HEK293T (cell line): ENCODE results near the gene NEDD9.

ENCODE experiments used
- CTCF ChIA-PET: fragments of 350-600 bp; formaldehyde crosslinking; extraction: SDS; loops from one replicate; lab custom pipeline; 2021; ENCODE audit warnings: antibody characterized with exemption, inconsistent platforms; lab: Yijun Ruan, JAX
- POLR2A ChIA-PET: fragments of 350-600 bp; formaldehyde crosslinking; extraction: SDS; loops from one replicate; lab custom pipeline; 2020; ENCODE audit warnings: antibody characterized with exemption, inconsistent platforms; lab: Yijun Ruan, JAX
- DNase-seq: peaks from one replicate; pipeline ENCODE4 v3.0.0; 2012; ENCODE audit warnings: mixed read lengths; ENCODE audit errors: extremely low spot score
- ARNT ChIP-seq: fragments of 450-650 bp; IDR thresholded peaks from 2 replicates; pipeline ENCODE4 v1.6.1; 2017; ENCODE audit warnings: mild to moderate bottlenecking
- BHLHE40 ChIP-seq: fragments of 450-650 bp; IDR thresholded peaks from 2 replicates; pipeline ENCODE4 v1.6.1; 2016; ENCODE audit warnings: mild to moderate bottlenecking, moderate library complexity, borderline replicate concordance
- CTBP1 ChIP-seq: fragments of 450-650 bp; IDR thresholded peaks from 2 replicates; pipeline ENCODE4 v1.6.1; 2016; ENCODE audit warnings: borderline replicate concordance
- ELF4 ChIP-seq: fragments of 450-650 bp; IDR thresholded peaks from 2 replicates; pipeline ENCODE4 v1.6.1; 2017; ENCODE audit warnings: antibody characterized with exemption
- FOXA1 ChIP-seq: fragments of 450-650 bp; IDR thresholded peaks from 2 replicates; pipeline ENCODE4 v1.6.1; 2016; ENCODE audit warnings: mild to moderate bottlenecking
- FOXK2 ChIP-seq: fragments of 450-650 bp; IDR thresholded peaks from 2 replicates; pipeline ENCODE4 v1.6.1; 2016; ENCODE audit warnings: mild to moderate bottlenecking
- FOXM1 ChIP-seq: fragments of 450-650 bp; IDR thresholded peaks from 2 replicates; pipeline ENCODE4 v1.6.1; 2017; ENCODE audit warnings: mild to moderate bottlenecking, borderline replicate concordance
- HDGF ChIP-seq: fragments of 450-650 bp; IDR thresholded peaks from 2 replicates; pipeline ENCODE4 v1.6.1; 2017; ENCODE audit warnings: antibody characterized with exemption, borderline replicate concordance
- L3MBTL2 ChIP-seq: fragments of 450-650 bp; conservative IDR thresholded peaks from 2 replicates; pipeline ENCODE4 v1.6.1; 2016; ENCODE audit warnings: mild to moderate bottlenecking
- LEF1 ChIP-seq: fragments of 450-650 bp; IDR thresholded peaks from 2 replicates; pipeline ENCODE4 v1.6.1; 2017; ENCODE audit warnings: mild to moderate bottlenecking, borderline replicate concordance
- NFRKB ChIP-seq: fragments of 450-650 bp; IDR thresholded peaks from 2 replicates; pipeline ENCODE4 v1.6.1; 2016; ENCODE audit warnings: mild to moderate bottlenecking, moderate library complexity
- SP1 ChIP-seq: fragments of 450-650 bp; IDR thresholded peaks from 2 replicates; pipeline ENCODE4 v1.6.1; 2017
- SUZ12 ChIP-seq: fragments of 450-650 bp; IDR thresholded peaks from 2 replicates; pipeline ENCODE4 v1.6.1; 2016; ENCODE audit warnings: mild to moderate bottlenecking
- TARDBP ChIP-seq: fragments of 450-650 bp; IDR thresholded peaks from 2 replicates; pipeline ENCODE4 v1.6.1; 2016
- ZNF384 ChIP-seq: fragments of 450-650 bp; IDR thresholded peaks from 2 replicates; pipeline ENCODE4 v1.6.1; 2016
- TF ChIP-seq, protein P1 (sequence below): fragments of 450-650 bp; IDR thresholded peaks from 2 replicates; pipeline ENCODE4 v1.6.1; 2016

The NEDD9 gene

DNA sequence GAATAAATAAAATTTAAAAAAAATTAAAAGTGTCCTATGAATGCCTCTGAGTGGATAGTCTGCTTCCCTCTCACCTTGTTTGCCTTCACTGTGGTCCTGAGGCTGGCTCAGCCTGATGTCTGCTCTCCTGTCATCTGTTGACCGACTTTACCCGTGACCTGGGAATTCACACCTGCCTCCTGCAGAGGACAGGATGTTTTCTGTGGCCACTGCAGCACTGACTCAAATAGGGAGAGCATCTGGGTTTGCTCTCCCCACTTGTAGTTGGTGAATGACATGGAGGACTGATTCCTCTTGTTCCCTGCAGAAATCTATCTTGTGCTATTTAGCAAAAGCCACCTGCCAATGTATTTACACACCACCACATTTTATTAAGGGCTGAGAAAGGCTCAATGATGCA lies 68.5 kb downstream of the NEDD9 start:
- no peak for DNase-seq
- POLR2A ChIA-PET, result no interaction called here
- CTCF ChIA-PET, result no interaction called here
- TF ChIP-seq FOXA1 (no peak), HDGF (no peak), L3MBTL2 (no peak), SP1 (no peak), BHLHE40 (no peak), ARNT (no peak), TARDBP (no peak), FOXM1 (no peak), CTBP1 (no peak)
- TF ChIP-seq, protein P1, sequence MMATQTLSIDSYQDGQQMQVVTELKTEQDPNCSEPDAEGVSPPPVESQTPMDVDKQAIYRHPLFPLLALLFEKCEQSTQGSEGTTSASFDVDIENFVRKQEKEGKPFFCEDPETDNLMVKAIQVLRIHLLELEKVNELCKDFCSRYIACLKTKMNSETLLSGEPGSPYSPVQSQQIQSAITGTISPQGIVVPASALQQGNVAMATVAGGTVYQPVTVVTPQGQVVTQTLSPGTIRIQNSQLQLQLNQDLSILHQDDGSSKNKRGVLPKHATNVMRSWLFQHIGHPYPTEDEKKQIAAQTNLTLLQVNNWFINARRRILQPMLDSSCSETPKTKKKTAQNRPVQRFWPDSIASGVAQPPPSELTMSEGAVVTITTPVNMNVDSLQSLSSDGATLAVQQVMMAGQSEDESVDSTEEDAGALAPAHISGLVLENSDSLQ, result no peak

DNA sequence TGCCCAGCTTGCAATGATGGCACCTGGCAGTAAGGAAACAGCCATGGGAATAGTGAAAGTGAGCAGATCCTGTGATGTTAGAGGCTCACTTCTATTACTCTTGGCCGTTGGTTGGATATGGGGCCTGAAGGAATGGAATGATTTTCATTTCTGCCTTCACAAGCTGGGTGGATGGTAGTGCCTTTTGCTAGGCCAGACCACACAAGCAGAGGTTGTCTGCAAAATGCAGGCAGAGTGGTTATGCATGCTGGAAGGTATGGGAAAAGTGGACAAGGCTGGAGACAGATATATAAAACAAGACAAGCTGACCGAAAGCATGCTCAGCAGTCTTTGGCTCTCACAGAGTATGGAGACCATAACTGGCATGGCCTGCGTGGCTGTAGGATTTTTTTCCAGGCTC lies 70.2 kb downstream of the NEDD9 start:
- no peak for TF ChIP-seq SUZ12
- no peak for TF ChIP-seq LEF1
- no peak for TF ChIP-seq TARDBP
- ChIA-PET POLR2A (no interaction called here), CTCF (no interaction called here)
- no peak for DNase-seq

DNA sequence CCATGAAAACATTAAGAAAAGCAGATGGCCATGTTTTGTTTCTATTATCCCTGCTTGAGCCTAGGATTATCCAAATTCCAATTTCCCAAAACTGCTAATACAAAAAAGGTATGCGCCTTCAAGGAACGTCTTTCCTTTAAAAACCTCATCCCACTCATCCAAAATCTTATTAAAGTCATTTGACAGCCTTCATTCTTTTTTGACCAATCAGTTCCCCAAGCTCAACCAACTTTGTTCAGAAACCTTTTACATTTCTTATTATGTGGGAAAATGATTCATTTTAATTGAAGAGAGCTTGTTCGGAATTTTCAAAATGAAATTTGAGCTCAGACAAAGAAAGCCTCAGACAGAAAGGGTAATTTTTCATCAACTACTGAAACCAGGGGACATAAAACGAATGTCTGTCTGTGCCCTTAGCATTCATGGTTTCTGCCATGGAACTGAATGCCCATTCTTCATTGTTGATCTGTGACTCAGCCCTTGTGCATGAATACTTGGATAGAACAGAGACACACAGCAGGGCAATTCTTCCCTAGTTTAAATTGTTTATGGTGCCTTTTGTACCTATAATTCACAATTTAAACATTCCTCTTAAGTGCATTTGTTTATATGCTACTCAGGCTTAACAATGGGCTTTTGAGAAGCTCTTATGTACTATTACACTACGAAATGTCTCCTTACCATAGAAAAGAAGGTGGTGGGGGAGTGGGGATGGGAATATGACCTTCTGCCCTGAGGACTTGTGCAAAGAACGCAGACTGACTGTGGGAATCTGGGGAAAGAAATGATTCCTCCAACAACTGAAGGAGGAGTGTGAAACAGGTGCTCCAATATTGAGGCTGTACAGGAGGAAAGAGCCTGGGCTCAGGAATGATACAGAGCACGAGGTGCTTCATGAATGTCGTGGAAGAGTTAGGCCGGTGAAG lies 71.2 kb downstream of the NEDD9 start:
- POLR2A ChIA-PET, result no interaction called here
- DNase-seq, result no peak
- TF ChIP-seq FOXA1 (no peak), SUZ12 (no peak), HDGF (no peak), ZNF384 (no peak), ELF4 (no peak), ARNT (no peak), CTBP1 (no peak), LEF1 (no peak), SP1 (no peak), NFRKB (no peak), L3MBTL2 (no peak), FOXM1 (no peak)
- TF ChIP-seq, protein P1, result no peak
- CTCF ChIA-PET, result interaction anchor here (0.6 kb wide), 1 partner anchor 10 kb away, joined by 3 read pairs; no protein-coding TSS in a partner anchor

DNA sequence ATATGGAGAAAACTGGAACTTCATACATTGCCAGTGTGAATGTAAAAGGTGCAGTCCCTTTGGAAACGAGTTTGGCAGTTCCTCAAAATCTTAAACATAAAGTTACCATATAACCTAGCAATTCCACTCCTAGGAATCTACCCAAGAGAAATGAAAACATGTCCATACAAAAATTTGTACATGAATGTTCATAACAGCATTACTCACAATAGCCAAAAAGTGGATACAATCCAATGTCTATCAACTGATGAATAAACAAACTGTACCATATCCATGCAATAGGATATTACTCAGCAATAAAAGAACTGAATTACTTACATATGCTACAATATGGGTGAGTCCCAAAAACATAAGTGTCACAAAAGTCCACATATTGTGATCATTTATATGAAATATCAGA lies 72.3 kb downstream of the NEDD9 start:
- CTCF ChIA-PET, result no interaction called here
- POLR2A ChIA-PET, result no interaction called here
- no peak for DNase-seq
- no peak for TF ChIP-seq SUZ12
- no peak for TF ChIP-seq ELF4
- TF ChIP-seq BHLHE40, result no peak
- no peak for TF ChIP-seq LEF1
- TF ChIP-seq TARDBP, result no peak

DNA sequence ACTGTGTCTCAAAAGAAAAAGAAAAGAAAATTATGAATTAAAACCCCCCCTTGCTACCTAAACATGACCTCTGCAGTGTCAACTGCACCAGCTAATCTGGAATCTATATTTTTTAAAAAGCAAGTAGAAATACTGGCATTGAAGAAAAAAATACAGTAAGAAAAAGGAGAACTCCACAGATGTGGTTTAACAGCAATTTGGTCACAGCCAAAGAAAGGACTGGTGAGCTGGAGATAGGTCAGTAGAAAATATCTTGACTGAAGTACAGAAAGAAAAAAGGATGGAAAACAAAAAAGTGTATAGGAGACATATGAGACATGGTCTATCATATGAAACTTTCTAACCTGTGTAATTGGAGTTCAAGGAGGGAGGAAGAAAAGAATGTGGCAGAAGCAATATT lies 76.9 kb downstream of the NEDD9 start:
- POLR2A ChIA-PET, result no interaction called here
- no peak for DNase-seq
- CTCF ChIA-PET, result interaction anchor here (0.9 kb wide), 1 partner anchor 341 kb away, joined by 3 read pairs; no protein-coding TSS in a partner anchor
- TF ChIP-seq ARNT, result no peak
- no peak for TF ChIP-seq TARDBP
- no peak for TF ChIP-seq FOXA1
- TF ChIP-seq HDGF, result no peak
- TF ChIP-seq SUZ12, result no peak
- TF ChIP-seq ELF4, result no peak

DNA sequence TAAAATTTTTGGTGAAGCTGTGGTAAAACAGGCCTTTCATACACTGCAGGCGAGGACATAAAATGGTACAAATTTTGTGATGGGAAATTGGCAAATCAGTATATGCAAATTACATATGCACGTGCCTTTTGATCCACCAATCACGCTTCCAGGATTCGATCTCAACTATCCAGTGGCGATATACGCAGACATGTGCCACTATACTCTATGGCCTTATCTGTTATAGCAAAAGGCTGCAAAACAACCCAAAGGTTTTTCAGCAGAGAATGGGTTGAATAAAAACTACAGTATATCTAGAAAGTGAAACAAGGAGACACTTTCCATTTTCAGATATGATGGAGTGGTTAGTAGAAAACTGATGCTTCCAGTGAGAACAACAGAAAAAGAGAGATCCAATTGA lies 79.0 kb downstream of the NEDD9 start:
- CTCF ChIA-PET, result no interaction called here
- DNase-seq, result no peak
- POLR2A ChIA-PET, result no interaction called here
- TF ChIP-seq FOXK2 (no peak), FOXM1 (no peak), ELF4 (no peak), ARNT (no peak), ZNF384 (no peak), SUZ12 (no peak), LEF1 (no peak)

DNA sequence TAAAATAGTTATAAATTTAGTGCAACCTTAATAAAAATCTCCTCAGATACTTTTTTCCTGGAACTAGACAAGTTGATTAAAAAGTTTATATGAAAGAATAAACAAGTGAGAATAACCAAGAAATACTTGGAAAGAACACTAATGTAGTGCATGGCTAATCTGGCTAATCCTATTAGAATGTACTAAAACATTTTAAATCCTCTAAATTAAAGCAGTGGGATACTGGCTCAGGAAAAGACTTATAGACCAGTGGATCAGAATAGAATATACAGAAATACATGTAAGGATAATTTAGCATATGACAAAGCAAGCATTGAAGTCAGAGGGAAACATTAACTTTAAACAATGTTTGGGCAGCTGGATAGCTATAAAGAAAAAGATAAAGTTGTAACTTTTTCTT lies 79.9 kb downstream of the NEDD9 start:
- ChIA-PET POLR2A (no interaction called here), CTCF (no interaction called here)
- no peak for TF ChIP-seq CTBP1
- no peak for TF ChIP-seq ELF4
- no peak for TF ChIP-seq ZNF384
- no peak for TF ChIP-seq TARDBP
- no peak for TF ChIP-seq FOXK2
- no peak for TF ChIP-seq SP1
- DNase-seq, result no peak

DNA sequence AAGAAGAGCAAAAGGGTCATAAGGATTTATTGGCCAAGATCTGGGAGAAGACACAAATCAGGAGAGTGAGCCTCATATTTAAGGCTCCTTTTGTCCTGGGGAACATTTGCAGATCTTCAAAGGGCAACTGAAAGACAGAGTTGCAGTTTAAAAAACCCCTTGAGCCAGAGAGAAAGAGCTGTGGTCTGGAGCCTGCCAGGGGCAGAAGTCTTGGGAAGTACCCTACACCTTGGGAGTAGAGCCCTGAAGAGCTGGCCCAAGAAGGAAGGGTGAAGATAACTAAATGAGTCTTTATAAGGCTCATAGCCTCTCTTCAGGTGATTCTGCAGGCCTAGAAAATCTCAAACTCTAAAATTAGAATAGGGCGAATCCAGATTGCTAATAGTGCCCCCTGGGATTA lies 81.0 kb downstream of the NEDD9 start:
- no peak for DNase-seq
- TF ChIP-seq L3MBTL2 (no peak), HDGF (no peak), ELF4 (no peak), SP1 (no peak), LEF1 (no peak), CTBP1 (no peak)
- TF ChIP-seq, protein P1, result no peak
- ChIA-PET CTCF (interaction anchor here (0.6 kb wide), 1 partner anchor 394 kb away, joined by 3 read pairs; no protein-coding TSS in a partner anchor), POLR2A (no interaction called here)
